Neutrophil (primary cell): ENCODE measurements around the gene CROCC2.

Experiments
- H3K27ac ChIP-seq: fragments of 200-600 bp; sonication (generic); 2 replicates; pipeline ENCODE4 v1.5.1; 2016; ENCODE audit warnings: mild to moderate bottlenecking, moderate library complexity
- H3K27me3 ChIP-seq: fragments of 200-600 bp; sonication (generic); 2 replicates; pipeline ENCODE4 v1.6.0; 2016; ENCODE audit warnings: mild to moderate bottlenecking
- H3K36me3 ChIP-seq: fragments of 200-600 bp; sonication (generic); 2 replicates; pipeline ENCODE4 v1.5.1; 2017
- H3K4me1 ChIP-seq, 2 experiments: fragments of 200-600 bp in 1 of 2; sonication (generic) in 1 of 2; 1 replicate in 1 of 2; 2 replicates in 1 of 2; pipeline versions ENCODE4 v1.5.1 to v1.6.1; 2013 to 2016; ENCODE audit warnings: low read depth in 1 of 2, low read length in 1 of 2, mild to moderate bottlenecking in 1 of 2, moderate library complexity in 1 of 2; ENCODE audit not compliant: control insufficient read depth in 1 of 2, insufficient read depth in 1 of 2
- H3K4me3 ChIP-seq, 2 experiments: fragments of 200-600 bp in 1 of 2; sonication (generic) in 1 of 2; 1 replicate in 1 of 2; 2 replicates in 1 of 2; pipeline ENCODE4 v1.5.1; 2013 to 2016; ENCODE audit warnings: low read depth in 1 of 2, low read length in 1 of 2, mild to moderate bottlenecking in 1 of 2, moderate library complexity in 1 of 2
- H3K9me3 ChIP-seq: fragments of 200-600 bp; sonication (generic); 2 replicates; pipeline ENCODE4 v1.5.1; 2016
- TF ChIP-seq, protein P1 (sequence below): fragments of 200-600 bp; sonication (generic); IDR thresholded peaks from 2 replicates; pipeline ENCODE4 v1.5.1; 2016; ENCODE audit warnings: antibody characterized with exemption

CROCC2 gene

DNA sequence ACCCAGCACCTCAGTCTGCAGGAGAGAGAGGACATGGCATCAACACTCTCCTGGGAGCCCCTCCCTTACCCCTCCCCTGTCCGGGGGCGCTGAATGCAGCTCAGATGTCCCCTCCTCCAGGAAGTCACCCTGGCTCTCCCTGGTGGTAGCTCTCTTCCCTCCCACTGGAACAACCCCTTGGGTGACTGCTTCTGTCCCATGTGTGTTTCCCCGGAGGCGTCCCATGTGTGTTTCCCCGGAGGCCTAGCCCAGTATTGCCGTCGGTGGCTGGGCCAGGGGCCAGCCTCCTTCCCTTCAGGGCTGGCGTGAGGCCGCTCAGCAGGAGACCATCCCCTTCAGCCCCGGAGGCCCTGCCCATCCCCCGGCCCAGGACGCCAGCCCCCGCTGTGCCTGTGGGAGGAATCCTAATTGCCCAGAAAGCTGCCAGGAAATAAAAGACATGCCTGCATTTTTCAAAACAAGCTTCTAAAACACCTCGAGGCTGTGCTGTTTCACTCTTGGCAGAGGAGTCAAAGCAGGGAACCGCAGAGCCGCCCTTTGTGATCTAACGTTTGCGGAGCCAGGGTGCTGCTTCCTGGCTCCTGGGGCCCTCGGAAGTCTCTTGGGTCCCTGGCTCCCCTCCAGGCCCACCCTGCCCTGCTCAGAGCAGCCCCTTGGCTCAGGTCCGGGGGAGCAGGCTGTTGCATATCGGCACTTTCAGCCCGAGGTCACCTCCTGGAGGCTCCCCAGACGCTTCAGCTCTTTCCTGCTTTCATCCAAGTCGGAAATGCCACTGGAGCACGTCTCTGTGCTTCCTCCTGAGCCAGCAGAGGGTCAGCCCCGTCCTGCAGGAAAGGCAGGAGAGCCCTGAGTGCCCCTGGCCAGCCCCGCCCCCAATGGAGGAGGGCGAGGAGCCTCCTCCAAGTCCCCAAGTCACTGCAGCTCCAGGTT is 103.7 kb downstream of the CROCC2 start:
- H3K27ac ChIP-seq: no peak overlapping the region
- H3K27me3 ChIP-seq: peaks cover 56% of the 10 kb centered on the region
- H3K36me3 ChIP-seq: no peaks in the 10 kb centered on the region
- no peak overlapping the region for H3K4me3 ChIP-seq
- H3K9me3 ChIP-seq: no peaks in the 10 kb centered on the region
- H3K4me1 ChIP-seq: peaks cover 0 to 4% of the 10 kb centered on the region in 2 experiments
- TF ChIP-seq, protein P1, sequence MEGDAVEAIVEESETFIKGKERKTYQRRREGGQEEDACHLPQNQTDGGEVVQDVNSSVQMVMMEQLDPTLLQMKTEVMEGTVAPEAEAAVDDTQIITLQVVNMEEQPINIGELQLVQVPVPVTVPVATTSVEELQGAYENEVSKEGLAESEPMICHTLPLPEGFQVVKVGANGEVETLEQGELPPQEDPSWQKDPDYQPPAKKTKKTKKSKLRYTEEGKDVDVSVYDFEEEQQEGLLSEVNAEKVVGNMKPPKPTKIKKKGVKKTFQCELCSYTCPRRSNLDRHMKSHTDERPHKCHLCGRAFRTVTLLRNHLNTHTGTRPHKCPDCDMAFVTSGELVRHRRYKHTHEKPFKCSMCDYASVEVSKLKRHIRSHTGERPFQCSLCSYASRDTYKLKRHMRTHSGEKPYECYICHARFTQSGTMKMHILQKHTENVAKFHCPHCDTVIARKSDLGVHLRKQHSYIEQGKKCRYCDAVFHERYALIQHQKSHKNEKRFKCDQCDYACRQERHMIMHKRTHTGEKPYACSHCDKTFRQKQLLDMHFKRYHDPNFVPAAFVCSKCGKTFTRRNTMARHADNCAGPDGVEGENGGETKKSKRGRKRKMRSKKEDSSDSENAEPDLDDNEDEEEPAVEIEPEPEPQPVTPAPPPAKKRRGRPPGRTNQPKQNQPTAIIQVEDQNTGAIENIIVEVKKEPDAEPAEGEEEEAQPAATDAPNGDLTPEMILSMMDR: no peak

DNA sequence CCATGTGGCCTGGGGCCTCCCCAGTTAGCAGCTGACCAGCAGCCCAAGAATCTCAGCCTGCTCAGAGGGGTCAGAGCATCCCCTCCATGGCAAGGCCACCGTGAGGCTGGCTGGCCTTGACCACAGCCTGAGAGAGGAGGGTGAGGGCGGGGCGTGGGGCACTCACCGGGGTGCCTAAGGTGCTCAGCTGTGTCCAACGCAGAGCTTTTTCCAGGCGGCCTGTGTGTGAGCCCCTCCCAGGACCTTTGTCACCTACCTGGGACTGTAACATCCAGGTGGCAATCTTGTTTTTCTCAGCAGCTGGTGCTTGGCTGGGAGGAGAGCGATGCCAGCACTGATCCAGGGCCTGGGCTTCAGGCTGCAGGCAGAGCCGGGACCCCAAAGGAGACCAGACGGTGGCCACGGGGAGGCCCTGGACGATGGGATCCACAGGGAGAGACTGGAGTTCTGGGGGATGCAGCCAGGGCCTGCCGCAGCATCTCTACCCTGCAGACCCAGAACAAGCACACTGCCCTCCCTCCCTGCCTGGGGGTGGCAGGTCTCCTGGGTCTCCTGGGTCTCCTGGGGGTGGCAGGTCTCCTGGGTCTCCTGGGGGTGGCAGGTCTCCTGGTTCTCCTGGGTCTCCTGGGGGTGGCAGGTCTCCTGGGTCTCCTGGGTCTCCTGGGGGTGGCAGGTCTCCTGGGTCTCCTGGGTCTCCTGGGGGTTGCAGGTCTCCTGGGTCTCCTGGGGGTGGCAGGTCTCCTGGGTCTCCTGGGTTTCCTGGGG is 104.6 kb downstream of the CROCC2 start:
- peaks cover 0 to 4% of the 10 kb centered on the region in 2 experiments for H3K4me1 ChIP-seq
- H3K9me3 ChIP-seq: no peaks in the 10 kb centered on the region
- H3K36me3 ChIP-seq: no peaks in the 10 kb centered on the region
- TF ChIP-seq, protein P1: no peak
- H3K4me3 ChIP-seq: no peak overlapping the region
- H3K27me3 ChIP-seq: peaks cover 56% of the 10 kb centered on the region
- no peak overlapping the region for H3K27ac ChIP-seq

DNA sequence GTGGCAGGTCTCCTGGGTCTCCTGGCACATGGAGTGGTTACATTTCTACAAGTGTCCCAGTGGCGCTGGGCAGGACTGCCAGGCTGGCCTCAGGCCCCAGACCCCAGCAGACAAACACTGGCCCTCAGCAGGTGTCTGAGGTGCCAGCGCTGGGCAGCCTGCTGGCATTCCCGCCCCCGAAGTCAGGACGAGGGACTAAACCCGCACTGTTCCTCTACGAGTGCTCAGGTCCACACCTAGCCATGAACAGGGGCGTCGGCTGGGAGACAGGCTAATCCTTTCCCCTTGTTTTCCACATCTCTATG is 105.1 kb downstream of the CROCC2 start:
- TF ChIP-seq, protein P1: no peak
- Histone ChIP-seq H3K9me3 (no peaks in the 10 kb centered on the region), H3K4me1 (peaks cover 0 to 4% of the 10 kb centered on the region in 2 experiments), H3K27me3 (peaks cover 54% of the 10 kb centered on the region), H3K4me3 (no peak overlapping the region), H3K27ac (no peak overlapping the region), H3K36me3 (no peaks in the 10 kb centered on the region)

DNA sequence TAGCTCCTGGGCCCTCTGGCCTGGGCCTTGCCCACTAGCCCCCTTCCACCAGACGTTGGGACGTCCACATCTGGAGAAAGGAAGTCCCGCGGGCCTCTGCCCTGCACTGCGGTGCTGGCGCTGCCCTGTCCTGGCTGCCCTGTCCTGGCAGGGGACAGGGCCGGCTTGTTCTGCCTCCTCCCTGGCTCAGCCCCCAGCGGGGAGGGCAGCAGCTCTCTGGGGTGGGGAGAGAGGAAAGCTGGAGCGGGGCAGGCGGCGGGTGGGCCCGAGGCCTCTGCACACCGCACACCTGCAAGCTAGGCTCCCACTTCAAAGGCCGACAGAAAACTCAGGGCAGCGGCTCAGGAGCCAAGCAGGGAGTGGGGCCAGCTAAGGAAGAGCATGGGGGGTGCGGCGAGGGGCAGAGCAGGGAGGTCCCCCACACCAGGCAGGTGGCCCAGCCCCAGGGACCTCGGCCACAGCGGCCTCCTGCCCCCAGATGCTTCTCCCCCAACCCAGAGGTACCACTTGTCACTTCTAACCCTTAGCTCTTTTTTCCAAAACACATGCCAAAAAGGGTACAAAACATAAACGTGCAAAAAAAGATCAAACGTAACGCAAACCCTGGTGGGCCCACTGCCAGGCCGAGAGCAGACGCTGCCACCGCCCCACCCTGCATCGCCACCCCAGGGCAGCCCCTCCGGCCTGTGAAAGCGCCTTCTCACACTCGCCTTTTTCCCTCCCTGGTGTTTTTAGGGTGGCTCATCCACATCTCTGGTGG is 105.8 kb downstream of the CROCC2 start:
- Histone ChIP-seq H3K36me3 (no peaks in the 10 kb centered on the region), H3K9me3 (no peaks in the 10 kb centered on the region), H3K27ac (no peak overlapping the region), H3K4me1 (peaks cover 0 to 4% of the 10 kb centered on the region in 2 experiments), H3K4me3 (no peak overlapping the region), H3K27me3 (peaks cover 47% of the 10 kb centered on the region)
- TF ChIP-seq, protein P1: no peak

DNA sequence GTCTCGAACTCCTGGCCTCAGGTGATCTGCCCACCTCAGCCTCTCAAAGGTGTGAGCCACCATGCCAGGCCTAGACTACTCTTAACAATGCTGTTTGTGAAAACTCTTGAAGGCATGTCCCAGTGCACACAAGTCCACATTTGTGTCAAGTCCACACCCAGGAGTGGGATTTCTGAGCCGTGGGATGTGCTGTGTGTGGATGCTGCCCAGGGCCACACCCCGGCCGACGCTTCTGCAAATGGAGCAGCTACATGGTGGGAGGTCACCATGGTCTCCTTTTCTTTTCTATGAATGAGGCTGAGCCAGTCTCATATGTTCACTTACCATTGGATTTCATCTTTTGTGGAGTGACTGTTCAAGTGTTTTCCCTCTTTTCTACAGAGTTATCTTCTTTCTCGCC is 108.1 kb downstream of the CROCC2 start:
- TF ChIP-seq, protein P1: no peak
- no peak overlapping the region for H3K4me3 ChIP-seq
- no peaks in the 10 kb centered on the region for H3K36me3 ChIP-seq
- peaks cover 0 to 4% of the 10 kb centered on the region in 2 experiments for H3K4me1 ChIP-seq
- H3K9me3 ChIP-seq: no peaks in the 10 kb centered on the region
- no peak overlapping the region for H3K27ac ChIP-seq
- H3K27me3 ChIP-seq: peaks cover 29% of the 10 kb centered on the region
